Ishikawa (cell line): ENCODE measurements around the gene HYDIN.

ENCODE experiments used
- CREB1 ChIP-seq: IDR thresholded peaks from 2 replicates; pipeline ENCODE4 v1.6.1; 2012; ENCODE audit warnings: low read depth
- EGR1 ChIP-seq: IDR thresholded peaks from 2 replicates; pipeline ENCODE4 v1.6.1; 2012
- REST ChIP-seq: IDR thresholded peaks from 2 replicates; pipeline ENCODE4 v1.6.1; 2012; ENCODE audit warnings: low read depth, mild to moderate bottlenecking

- TF ChIP-seq EGR1, result no peak
- TF ChIP-seq REST, result no peak
- no peak for TF ChIP-seq CREB1
Observed at GRCh38 chr16:70809392-70810060, 421.0 kb downstream of the HYDIN start.
